NK-92 treated with Interleukin-12 subunit alpha and Interleukin-12 subunit beta, amount 100 ng/mL, for 24 hours (cell line): ENCODE measurements around the gene OSER1.
"Not testable (repeated sequence)": the region's sequence is repeated elsewhere in the genome, so short reads cannot be mapped to it uniquely, and the experiment has no call there.

Experiments
- DNase-seq: peaks from one replicate; lab custom pipeline; 2025; lab: John Stamatoyannopoulos, UW

Gene OSER1

DNA sequence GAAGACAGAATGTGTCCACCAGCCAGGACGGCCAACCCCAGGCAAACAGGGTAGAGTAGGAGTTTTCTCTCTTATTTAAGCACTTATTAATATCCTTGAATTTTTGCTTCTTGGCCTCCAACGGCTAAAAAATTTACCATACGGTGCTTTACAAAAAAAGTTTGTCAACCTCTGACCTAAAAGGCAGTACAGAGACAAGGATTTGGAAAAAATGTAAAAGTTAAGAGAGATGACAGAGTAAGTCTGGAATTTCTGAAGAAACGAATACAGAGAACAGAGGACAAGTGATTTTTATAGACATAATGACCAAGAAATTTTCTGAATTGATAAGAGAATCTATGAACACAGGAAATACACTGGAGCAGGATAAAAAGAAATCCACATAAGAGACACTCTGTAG is 10.2 kb downstream of the OSER1 start:
- no peak for DNase-seq

DNA sequence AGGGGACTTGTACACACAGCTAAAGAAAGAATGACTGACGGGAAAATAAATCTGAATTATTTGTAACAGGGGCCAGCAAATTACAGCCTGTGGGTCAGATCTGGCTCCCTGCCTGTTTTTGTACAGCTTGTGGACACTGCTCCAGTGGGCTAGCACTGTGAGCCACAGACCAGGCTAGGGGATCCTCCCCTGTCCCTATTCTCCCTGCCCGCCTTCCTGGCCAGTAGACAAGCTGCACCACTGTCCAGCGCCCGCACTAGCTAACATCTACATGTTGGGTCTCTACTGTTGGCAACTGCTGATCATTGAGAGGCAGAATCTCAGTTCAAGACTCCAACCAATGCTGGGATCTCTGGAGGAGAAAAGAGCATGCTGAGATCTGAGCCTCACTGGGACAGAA is 10.7 kb downstream of the OSER1 start:
- no peak for DNase-seq

- DNase-seq, result peak; percentile 59
Measured at GRCh38 chr20:44198872-44199271, 11.7 kb downstream of the OSER1 start.

GRCh38 chr20:44196271-44196670 is 14.3 kb downstream of the OSER1 start:
- DNase-seq, result no peak

- DNase-seq, result no peak
Measured at GRCh38 chr20:44195605-44196004, 15.0 kb downstream of the OSER1 start.

- no peak for DNase-seq
Measured at GRCh38 chr20:44193801-44194200, 16.8 kb downstream of the OSER1 start.

GRCh38 chr20:44191640-44192039 is 18.9 kb downstream of the OSER1 start:
- DNase-seq, result not testable (repeated sequence)

GRCh38 chr20:44190197-44190852 is 20.2 kb downstream of the OSER1 start:
- not testable (repeated sequence) for DNase-seq

GRCh38 chr20:44188752-44189151 is 21.8 kb downstream of the OSER1 start:
- DNase-seq, result peak; percentile 15

GRCh38 chr20:44187772-44188709 is 22.5 kb downstream of the OSER1 start:
- no peak for DNase-seq

GRCh38 chr20:44187054-44187771 is 23.4 kb downstream of the OSER1 start, which contains the start of gene JPH2:
Gene JPH2, minus strand, starts transcription at chr20:44187188. Its CDS starts 483 bp downstream, at chr20:44186705.
- no peak for DNase-seq

DNA sequence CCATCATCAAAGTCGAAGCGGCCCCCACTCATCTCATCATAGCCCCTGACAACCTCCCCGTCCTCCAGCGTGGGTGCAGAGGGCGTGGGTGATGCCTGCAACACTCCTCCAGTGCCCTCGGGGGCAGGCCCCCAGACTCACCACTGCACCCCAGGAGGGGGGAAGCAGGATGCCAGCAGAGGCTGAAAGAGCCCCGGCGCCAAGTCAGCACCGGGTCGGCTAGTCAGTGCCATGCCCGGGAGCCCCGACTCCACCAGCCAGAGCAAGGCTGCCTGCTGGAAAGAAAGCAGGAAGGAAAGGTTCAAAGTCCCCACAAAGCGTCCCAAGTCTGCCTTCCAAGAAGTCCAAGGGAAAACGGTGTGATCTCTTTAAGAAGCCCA is 23.9 kb downstream of the OSER1 start:
- no peak for DNase-seq

- no peak for DNase-seq
Measured at GRCh38 chr20:44186201-44186600, 24.4 kb downstream of the OSER1 start.

DNA sequence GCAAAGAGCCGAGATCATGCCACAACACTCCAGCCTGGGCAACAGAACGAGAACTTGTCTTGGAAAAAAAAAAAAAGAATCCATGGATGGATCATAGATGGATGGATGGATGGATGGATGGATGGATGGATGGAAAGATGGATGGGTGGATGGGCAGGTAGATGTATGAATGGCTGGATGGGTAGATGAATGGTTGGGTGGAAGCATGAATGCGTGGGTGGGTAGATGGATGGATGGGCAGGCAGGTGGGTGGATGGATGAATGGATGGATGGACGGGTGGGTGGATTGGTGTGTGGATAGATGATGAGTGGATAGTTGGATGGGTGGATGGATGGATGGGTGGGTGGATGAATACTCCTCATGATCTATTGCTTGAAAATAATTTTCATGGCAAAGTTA is 25.0 kb downstream of the OSER1 start:
- DNase-seq, result no peak

DNA sequence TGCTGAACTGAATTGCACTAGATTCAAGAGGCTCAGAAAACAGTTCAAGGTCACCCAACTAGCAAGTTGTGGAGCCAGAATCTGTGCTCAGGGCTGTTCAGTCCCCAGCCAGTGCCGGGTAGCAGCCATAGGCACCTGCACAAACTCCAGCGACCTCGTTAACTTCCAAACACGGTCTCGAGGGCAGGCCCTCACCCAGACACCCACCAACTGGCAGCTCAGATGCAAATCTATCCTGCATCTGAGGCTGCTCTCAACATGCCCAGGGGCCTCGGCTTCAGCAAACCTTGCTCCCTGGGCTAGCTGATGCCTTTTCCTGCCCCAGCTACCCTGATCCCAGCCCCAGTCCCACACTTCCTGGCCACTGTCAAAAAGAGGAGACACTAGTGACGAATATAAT is 27.3 kb downstream of the OSER1 start:
- no peak for DNase-seq

DNA sequence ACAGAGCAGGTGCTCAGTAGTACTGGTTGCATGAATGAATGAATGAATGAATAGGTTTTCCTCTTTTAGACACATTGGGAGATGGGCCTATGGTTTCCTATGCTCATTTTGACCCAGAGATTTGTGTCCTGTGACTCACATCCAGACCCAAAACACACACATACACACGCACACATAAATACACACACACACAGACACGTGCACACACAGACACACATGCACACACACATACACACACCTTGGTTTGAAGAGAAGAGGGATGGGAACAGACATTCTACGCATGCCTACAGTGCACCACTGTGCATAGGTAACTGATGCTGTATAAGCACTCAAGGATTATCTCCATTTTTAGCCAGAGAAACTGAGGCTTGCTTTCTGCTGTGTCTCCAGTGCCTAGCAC is 27.7 kb downstream of the OSER1 start:
- DNase-seq, result no peak

GRCh38 chr20:44182135-44182765 is 28.3 kb downstream of the OSER1 start:
- DNase-seq, result no peak

GRCh38 chr20:44181611-44182010 is 29.0 kb downstream of the OSER1 start:
- no peak for DNase-seq

DNA sequence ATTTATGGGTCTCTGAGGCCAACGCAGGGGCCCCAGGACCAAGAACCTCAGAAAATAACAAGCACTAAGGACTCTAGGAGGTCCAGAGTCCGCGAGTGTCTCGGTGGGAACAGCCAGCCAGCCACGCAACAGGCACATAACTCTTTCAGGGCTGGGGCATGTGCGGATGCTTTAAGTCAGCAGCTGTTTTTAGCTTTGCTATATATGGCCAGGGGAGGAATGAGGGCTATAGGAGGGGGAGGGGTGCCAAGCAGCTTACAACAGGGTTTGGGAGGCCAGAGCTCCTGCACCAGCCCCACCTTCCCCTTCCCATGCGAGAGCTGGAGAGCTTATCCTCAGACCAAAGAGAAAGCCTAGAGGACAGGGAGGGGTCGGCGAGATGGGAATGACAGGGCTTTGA is 29.8 kb downstream of the OSER1 start:
- no peak for DNase-seq

GRCh38 chr20:44176833-44177534 is 33.6 kb downstream of the OSER1 start:
- no peak for DNase-seq

- no peak for DNase-seq
Measured at GRCh38 chr20:44174996-44175765, 35.4 kb downstream of the OSER1 start.
